GM10266 (cell line): ENCODE results near the gene HAUS5.
A peak's percentile ranks its signal among the peaks of the same experiment; 100 is the strongest.

ENCODE experiments used
- DNase-seq: peaks from one replicate; pipeline ENCODE4 v3.0.0; 2012; ENCODE audit errors: extremely low spot score
- TF ChIP-seq, protein P1 (sequence below): IDR thresholded peaks from 2 replicates; pipeline ENCODE4 v1.5.1; 2012; ENCODE audit warnings: mild to moderate bottlenecking, low read depth; ENCODE audit not compliant: control insufficient read depth, insufficient read depth; ENCODE audit errors: missing control alignments

Gene HAUS5

DNA sequence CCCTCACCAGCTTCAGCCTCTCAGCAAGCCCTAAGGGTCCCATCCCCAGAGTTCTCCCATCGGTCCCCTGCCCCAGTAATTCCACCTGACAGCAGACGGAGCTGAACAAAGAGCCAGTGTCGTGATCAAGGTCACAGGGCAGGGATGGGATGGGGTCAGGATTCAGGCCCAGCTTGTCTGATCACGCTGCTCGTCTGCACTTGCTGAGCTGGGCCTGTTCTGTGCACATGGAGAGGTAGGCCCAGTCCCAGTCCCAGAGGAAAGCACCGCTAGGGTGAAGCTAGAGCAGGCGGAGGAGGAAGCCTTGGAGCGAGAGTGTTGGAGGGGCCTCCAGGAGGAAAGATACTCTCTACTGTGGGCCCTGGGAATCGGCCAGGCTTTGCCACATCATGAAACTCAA is 9.2 kb downstream of the HAUS5 start:
- TF ChIP-seq, protein P1, sequence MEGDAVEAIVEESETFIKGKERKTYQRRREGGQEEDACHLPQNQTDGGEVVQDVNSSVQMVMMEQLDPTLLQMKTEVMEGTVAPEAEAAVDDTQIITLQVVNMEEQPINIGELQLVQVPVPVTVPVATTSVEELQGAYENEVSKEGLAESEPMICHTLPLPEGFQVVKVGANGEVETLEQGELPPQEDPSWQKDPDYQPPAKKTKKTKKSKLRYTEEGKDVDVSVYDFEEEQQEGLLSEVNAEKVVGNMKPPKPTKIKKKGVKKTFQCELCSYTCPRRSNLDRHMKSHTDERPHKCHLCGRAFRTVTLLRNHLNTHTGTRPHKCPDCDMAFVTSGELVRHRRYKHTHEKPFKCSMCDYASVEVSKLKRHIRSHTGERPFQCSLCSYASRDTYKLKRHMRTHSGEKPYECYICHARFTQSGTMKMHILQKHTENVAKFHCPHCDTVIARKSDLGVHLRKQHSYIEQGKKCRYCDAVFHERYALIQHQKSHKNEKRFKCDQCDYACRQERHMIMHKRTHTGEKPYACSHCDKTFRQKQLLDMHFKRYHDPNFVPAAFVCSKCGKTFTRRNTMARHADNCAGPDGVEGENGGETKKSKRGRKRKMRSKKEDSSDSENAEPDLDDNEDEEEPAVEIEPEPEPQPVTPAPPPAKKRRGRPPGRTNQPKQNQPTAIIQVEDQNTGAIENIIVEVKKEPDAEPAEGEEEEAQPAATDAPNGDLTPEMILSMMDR = no peak
- DNase-seq = no peak

DNA sequence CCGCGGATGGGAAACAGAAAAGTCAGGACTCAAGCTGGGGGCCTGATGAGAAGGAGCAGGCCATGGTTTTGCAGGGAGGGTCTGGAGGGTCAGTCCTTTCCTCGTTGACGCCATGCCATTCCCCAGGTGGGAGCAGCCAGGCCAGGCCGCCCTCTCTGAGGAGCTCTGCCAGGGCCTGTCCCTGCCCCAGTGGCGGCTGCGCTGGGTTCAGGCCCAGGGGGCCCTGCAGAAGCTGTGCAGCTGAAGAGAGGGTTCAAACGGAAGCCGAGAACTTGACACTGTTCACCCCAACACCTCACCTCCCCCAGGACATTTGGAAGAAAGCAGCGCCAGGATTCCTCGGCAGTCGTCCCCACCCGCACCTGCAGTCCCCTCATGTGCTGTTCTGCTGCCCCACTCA is 10.2 kb downstream of the HAUS5 start:
- TF ChIP-seq, protein P1 = no peak
- DNase-seq = no peak

DNA sequence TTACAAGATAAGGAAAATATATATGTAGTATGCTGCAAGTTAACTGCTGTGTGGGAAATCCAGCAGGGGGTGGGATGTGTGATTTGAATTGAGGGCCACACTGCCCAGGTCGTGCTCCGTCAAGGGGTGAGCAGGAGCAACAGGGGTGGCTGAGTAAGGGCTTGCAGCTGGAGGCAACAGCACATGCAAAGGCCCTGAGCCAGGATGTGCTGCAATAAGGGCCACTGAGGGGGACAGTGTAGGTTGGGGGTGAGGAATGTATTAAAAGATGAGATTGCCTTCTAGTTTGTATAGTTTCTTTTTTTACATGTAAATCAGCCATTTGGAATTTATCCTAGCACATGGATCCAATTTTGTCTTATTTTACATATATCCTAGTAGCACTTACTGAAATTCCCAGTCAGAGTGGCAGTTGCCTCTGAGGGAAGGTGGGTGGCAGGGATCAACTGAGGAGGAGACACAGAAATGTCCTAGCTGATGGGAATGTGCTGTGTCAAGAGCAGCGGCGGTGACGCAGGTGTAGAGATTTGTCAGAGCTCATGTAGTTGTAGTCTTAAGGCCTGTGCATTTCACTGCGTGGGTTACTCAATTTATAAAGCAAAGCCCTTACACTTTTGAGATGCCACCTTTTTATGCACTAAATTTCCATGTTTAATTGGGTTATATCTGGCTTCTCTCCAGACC is 10.9 kb downstream of the HAUS5 start:
- TF ChIP-seq, protein P1 = no peak
- DNase-seq = no peak

DNA sequence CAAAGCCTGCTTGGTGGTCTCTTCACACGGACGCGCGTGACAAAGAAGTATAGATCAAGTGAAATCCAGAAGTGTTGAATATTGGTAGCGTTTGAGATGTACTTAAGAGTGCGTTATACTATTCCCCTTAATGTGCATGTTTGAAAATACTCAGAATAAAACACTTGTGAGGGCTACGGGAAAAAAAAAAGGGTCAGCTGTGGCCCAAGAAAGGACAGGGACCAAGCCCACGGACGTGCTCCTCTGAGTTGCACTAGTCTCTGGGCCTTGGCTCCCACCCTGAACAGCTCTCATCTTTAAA is 15.7 kb downstream of the HAUS5 start:
- no peak for DNase-seq
- TF ChIP-seq, protein P1 = no peak

DNA sequence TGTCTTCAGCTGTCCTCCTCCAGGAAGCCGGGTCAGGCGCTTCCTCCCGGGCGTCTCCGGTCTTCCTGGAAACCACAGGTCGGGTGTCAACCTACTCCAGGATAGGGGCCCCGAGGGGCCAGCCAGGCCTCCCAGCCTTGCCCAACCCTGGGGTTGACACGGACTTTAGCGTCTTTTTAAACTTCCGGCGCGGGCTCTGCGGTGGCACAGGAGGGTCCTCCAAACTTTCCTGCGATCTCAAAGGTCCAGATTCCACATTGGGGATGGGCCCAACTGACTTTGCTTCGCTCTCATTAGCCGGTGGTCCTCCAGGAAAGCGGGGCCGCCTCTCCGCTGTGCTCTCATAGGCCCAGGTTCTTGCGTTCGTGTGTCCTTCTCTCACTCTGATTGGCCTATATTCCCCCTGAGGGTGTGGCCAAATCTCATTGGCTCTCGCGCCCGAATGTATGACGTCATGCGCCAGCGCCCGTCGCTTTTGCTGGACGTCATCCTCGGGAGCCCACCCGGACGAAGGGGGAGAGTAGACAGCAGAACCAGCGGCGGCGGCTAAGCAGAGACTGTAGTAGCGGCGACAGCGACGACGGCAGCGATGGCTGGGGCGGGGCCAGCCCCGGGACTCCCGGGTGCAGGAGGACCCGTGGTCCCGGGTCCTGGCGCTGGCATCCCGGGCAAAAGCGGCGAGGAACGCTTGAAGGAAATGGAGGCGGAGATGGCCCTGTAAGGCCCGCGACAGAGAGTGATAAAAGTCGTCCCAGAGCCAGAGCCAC is 16.2 kb downstream of the HAUS5 start, which contains the start of gene RBM42:
Gene RBM42 (plus strand): TSS at position 472 of the 767 bp plus-strand sequence. CDS start 118 bp downstream, at position 590.
- TF ChIP-seq, protein P1 = no peak
- peak; percentile 98 for DNase-seq

DNA sequence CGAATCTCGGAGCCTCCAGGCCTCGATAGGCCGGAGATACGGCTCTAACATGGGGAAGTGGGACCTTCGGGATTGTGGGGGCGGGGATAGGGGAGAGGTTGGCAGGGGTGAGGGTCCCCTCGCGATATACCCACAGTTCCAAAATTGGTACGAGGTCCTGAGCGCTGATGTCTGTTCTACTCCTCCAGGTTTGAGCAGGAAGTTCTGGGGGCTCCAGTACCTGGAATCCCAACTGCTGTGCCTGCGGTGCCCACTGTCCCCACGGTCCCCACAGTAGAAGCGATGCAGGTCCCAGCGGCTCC is 16.7 kb downstream of the HAUS5 start:
- TF ChIP-seq, protein P1 = no peak
- no peak for DNase-seq

DNA sequence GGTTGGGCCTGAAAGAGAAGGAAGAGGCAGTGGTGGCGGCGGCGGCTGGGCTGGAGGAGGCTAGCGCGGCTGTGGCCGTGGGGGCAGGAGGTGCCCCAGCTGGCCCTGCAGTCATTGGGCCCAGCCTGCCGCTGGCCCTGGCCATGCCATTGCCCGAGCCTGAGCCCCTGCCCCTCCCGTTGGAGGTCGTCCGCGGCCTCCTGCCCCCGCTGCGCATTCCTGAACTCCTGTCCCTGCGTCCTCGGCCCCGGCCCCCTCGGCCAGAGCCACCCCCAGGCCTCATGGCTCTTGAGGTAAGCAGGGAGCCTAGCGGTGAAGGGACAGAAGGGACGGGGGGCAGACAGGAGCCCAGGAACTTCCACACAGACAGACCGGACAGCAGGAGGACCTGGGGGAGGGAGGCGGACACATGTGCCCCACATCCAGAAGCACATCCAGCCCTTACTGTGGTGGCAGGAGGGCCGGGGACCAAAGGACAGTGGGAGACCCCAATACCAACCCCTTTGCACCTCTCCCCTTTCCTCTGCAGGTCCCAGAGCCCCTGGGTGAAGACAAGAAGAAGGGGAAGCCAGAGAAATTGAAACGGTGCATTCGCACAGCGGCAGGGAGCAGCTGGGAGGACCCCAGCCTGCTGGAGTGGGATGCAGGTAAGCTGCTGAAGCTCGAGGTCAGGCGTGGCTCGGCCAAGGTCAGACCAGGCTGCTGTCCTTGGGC is 21.3 kb downstream of the HAUS5 start:
- no peak for DNase-seq
- TF ChIP-seq, protein P1 = no peak
